B cell (primary cell): ENCODE data around the gene WNT6. TPM values are rescaled to one million over a fixed set of nuclear protein-coding genes. Genes with fewer than 3 reads are reported as not detected.

Experiments used
- ATAC-seq: fragments of 200-7000 bp; cut with Tn5 transposase; one replicate; pipeline ENCODE4 v1.10.0; 2021; ENCODE audit warnings: low read depth, mild to moderate bottlenecking, moderate number of reproducible peaks, moderate library complexity
- CTCF ChIA-PET: fragments of 350-600 bp; sonication (Branson Sonifier 250); formaldehyde crosslinking; loops from one replicate; lab custom pipeline; 2021; ENCODE audit warnings: antibody characterized with exemption, inconsistent platforms; lab: Charles Lee
- POLR2A ChIA-PET: fragments of 350-600 bp; sonication (Branson Sonifier 250); formaldehyde crosslinking; loops from one replicate; lab custom pipeline; 2021; ENCODE audit warnings: antibody characterized with exemption; lab: Charles Lee
- DNase-seq: peaks from one replicate; pipeline ENCODE4 v3.0.0; 2013
- H2AFZ ChIP-seq: 2 replicates; pipeline ENCODE4 v1.6.1; 2012; ENCODE audit warnings: mild to moderate bottlenecking, low read depth, low read length; ENCODE audit not compliant: insufficient read depth, poor library complexity, severe bottlenecking
- H3K27ac ChIP-seq, 2 donors: 1 replicate in 1 of 2; 2 replicates in 1 of 2; pipeline ENCODE4 v1.5.1; 2012 to 2013; ENCODE audit warnings: low read length in 2 of 2, mild to moderate bottlenecking in 2 of 2, moderate library complexity in 1 of 2
- H3K27me3 ChIP-seq, 4 experiments: fragments of 200-600 bp in 1 of 4; sonication (generic) in 1 of 4; replicated peaks in 1 of 4; 1 replicate in 2 of 4; 2 replicates in 2 of 4; pipeline versions ENCODE4 v1.6.1 to v1.7.0; 2013 to 2016; ENCODE audit warnings: low read length in 3 of 4, mild to moderate bottlenecking in 2 of 4, mixed read lengths in 1 of 4, moderate library complexity in 1 of 4; ENCODE audit not compliant: insufficient read depth in 4 of 4, control insufficient read depth in 3 of 4; ENCODE audit errors: control extremely low read depth in 1 of 4
- H3K36me3 ChIP-seq, 2 experiments: replicated peaks in 1 of 2; 1 replicate in 1 of 2; 2 replicates in 1 of 2; pipeline versions ENCODE4 v1.6.1 to v1.7.1; 2013; ENCODE audit warnings: low read length in 1 of 2; ENCODE audit not compliant: insufficient read depth in 2 of 2, control insufficient read depth in 1 of 2; ENCODE audit errors: control extremely low read depth in 1 of 2, extremely low read depth in 1 of 2
- H3K4me1 ChIP-seq, 2 donors: fragments of 200-600 bp in 1 of 2; sonication (generic) in 1 of 2; 1 replicate in 1 of 2; 2 replicates in 1 of 2; pipeline versions ENCODE4 v1.5.1 to v1.6.1; 2013 to 2017; ENCODE audit warnings: low read length in 2 of 2; ENCODE audit not compliant: control insufficient read depth in 2 of 2, insufficient read depth in 2 of 2
- H3K4me2 ChIP-seq: replicated peaks from 2 replicates; pipeline ENCODE3; 2012; ENCODE audit warnings: mild to moderate bottlenecking, low read depth, low read length; ENCODE audit not compliant: poor library complexity, severe bottlenecking
- H3K4me3 ChIP-seq, 5 experiments: fragments of 200-600 bp in 1 of 5; sonication (generic) in 1 of 5; 1 replicate in 3 of 5; 2 replicates in 2 of 5; pipeline versions ENCODE4 v1.5.1 to v1.7.0; 2011 to 2016; ENCODE audit warnings: low read length in 4 of 5, mild to moderate bottlenecking in 4 of 5, low read depth in 2 of 5, control low read depth in 1 of 5, moderate library complexity in 1 of 5; ENCODE audit not compliant: insufficient read depth in 1 of 5; ENCODE audit errors: control extremely low read depth in 1 of 5, extremely low read depth in 1 of 5
- H3K79me2 ChIP-seq: fragments of 200-600 bp; sonication (generic); one replicate; pipeline ENCODE4 v1.6.0; 2016; ENCODE audit warnings: low read length; ENCODE audit not compliant: control insufficient read depth, insufficient read depth
- H3K9ac ChIP-seq: fragments of 200-600 bp; sonication (generic); 2 replicates; pipeline ENCODE4 v1.6.1; 2017; ENCODE audit warnings: mild to moderate bottlenecking, low read length, moderate library complexity
- H3K9me3 ChIP-seq, 3 donors: one replicate each; pipeline versions ENCODE4 v1.6.1 to v1.7.1; 2013; ENCODE audit warnings: low read length in 2 of 3; ENCODE audit not compliant: control insufficient read depth in 2 of 3, insufficient read depth in 1 of 3; ENCODE audit errors: control extremely low read depth in 1 of 3
- H4K20me1 ChIP-seq: 2 replicates; pipeline ENCODE4 v1.6.0; 2012; ENCODE audit warnings: mild to moderate bottlenecking, low read length; ENCODE audit not compliant: insufficient read depth, control insufficient read depth, poor library complexity, severe bottlenecking
- H3K27ac Mint-ChIP-seq: one replicate; pipeline ENCODE4 v1.8.0; 2021; ENCODE audit warnings: mixed read lengths
- H3K27me3 Mint-ChIP-seq: one replicate; pipeline ENCODE4 v1.8.0; 2021; ENCODE audit warnings: mixed read lengths
- H3K4me1 Mint-ChIP-seq: one replicate; pipeline ENCODE4 v1.8.0; 2021; ENCODE audit warnings: mixed read lengths
- H3K4me3 Mint-ChIP-seq: one replicate; pipeline ENCODE4 v1.8.0; 2021; ENCODE audit warnings: mixed read lengths
- H3K9me3 Mint-ChIP-seq: one replicate; pipeline ENCODE4 v1.8.0; 2022; ENCODE audit warnings: mixed read lengths; ENCODE audit not compliant: insufficient read depth
- EZH2 ChIP-seq: IDR thresholded peaks from 2 replicates; pipeline ENCODE4 v1.6.1; 2012; ENCODE audit warnings: borderline replicate concordance, low read depth, mild to moderate bottlenecking, moderate library complexity, low read length; ENCODE audit not compliant: insufficient read depth, poor library complexity, severe bottlenecking
- WGBS: methylation state at CpG from one replicate; pipeline ENCODE4 v1.1.5; 2013; ENCODE audit warnings: missing lambda C conversion rate; ENCODE audit not compliant: insufficient coverage; 5-methylcytosine and 5-hydroxymethylcytosine counted together
- intact Hi-C: fragments of 100-400 bp; cut with micrococcal nuclease; formaldehyde crosslinking; loops from one replicate; pipeline ENCODE4 v1.10.0; 2022
- polyA plus RNA-seq: library from polyadenylated mRNA; depleted of rRNA; stranded (reverse); fragments of >200 nt; gene quantifications from 2 replicates; pipeline ENCODE4 v1.2.3, GENCODE V29; 2012
- total RNA-seq, 2 donors: library from RNA; stranded (reverse); fragments of 120-200 nt in 1 of 2; gene quantifications; 1 replicate in 1 of 2; 2 replicates in 1 of 2; pipeline versions ENCODE4 v1.2.3 to v1.2.4, GENCODE V29; 2013 to 2022
- TF ChIP-seq, protein P1 (sequence below): fragments of 200-600 bp; IDR thresholded peaks from one replicate; pipeline ENCODE4 v1.8.0; 2022; ENCODE audit warnings: antibody characterized with exemption, mild to moderate bottlenecking

WNT6 gene
- total and polyA plus RNA-seq, 2 donors (not counting 1 experiment from before 2014, with no cell fraction given): 0.84 to 2.0 TPM

DNA sequence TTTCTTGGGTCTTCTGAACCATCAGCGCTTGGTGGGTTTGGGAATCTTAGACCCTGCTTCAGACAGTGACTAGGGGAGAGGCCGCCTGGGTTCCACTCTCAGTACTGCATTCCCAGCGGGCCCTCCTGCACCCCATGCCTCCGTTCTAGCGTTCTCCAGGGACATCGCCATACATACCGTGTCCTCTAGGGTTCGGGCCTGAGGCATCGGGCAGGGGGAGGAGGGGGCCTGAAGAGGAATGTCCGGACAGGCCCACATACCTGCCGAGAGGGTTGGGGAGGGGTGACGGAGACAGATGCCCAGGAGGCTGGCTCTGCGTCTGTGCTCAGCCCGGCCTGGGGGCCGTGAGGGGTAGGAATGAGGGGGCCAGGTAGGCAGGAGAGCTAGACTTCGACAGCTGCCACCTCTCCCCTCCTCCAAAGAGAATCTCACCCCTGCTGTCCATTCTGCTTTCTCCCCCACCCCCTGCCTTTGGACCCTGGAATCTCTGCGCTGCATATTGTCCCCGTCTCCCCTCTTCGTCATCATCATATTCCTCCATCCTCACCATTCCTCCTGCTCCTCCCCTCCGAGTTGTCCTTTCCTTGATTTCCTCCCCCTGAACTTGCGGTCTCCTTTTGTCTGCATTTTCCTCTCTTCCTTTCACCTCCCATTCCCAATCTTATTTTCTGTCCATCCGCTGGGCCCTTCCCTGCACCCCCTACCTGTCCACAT, 13.2 kb downstream of the WNT6 start:
- Histone ChIP-seq H3K4me2 (peak overlapping the region; percentile 97), H3K79me2 (peaks cover under 1% of the 10 kb centered on the region), H3K9me3 (no peaks in the 10 kb centered on the region), H2AFZ (peak overlapping the region; percentile 45), H3K4me1 (peaks cover 39 to 47% of the 10 kb centered on the region in 2 donors), H3K9ac (peak overlapping the region; percentile 36), H3K36me3 (no peaks in the 10 kb centered on the region), H3K4me3 (peak overlapping the region in 2 of 5 experiments; percentile 17 to 34), H3K27me3 (peaks cover 0 to 47% (median 17%) of the 10 kb centered on the region in 4 experiments), H3K27ac (no peak overlapping the region), H4K20me1 (no peaks in the 10 kb centered on the region)
- CTCF ChIA-PET: interaction anchor here (0.8 to 23.0 kb wide), 7 partner anchors 8 to 215 kb away, joined by 3 to 1627 read pairs (median 4); partner anchors contain the start of gene WNT10A
- intact Hi-C loops: loop anchor here (10.0 kb wide), 1 partner anchor 158 kb away; the partner anchor contains the start of gene TTLL4
- Mint-ChIP-seq H3K4me3 (peak overlapping the region; percentile 92), H3K27me3 (peaks cover 21% of the 10 kb centered on the region), H3K4me1 (peaks cover 47% of the 10 kb centered on the region), H3K27ac (peak overlapping the region; percentile 50), H3K9me3 (no peaks in the 10 kb centered on the region)
- POLR2A ChIA-PET: interaction anchor here (1.2 to 15.0 kb wide), 2 partner anchors 23 to 25 kb away, joined by 9 to 490 read pairs; no protein-coding TSS in a partner anchor
- ATAC-seq (no peak), DNase-seq (no peak)
- WGBS: 22% methylated on average over 11 of the region's 22 CpGs
- no peak for TF ChIP-seq EZH2
- TF ChIP-seq, protein P1, sequence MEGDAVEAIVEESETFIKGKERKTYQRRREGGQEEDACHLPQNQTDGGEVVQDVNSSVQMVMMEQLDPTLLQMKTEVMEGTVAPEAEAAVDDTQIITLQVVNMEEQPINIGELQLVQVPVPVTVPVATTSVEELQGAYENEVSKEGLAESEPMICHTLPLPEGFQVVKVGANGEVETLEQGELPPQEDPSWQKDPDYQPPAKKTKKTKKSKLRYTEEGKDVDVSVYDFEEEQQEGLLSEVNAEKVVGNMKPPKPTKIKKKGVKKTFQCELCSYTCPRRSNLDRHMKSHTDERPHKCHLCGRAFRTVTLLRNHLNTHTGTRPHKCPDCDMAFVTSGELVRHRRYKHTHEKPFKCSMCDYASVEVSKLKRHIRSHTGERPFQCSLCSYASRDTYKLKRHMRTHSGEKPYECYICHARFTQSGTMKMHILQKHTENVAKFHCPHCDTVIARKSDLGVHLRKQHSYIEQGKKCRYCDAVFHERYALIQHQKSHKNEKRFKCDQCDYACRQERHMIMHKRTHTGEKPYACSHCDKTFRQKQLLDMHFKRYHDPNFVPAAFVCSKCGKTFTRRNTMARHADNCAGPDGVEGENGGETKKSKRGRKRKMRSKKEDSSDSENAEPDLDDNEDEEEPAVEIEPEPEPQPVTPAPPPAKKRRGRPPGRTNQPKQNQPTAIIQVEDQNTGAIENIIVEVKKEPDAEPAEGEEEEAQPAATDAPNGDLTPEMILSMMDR: no peak
